IPS DF 6.9 (cell line): ENCODE results near the gene INSM1.

Experiments used
- DNase-seq: peaks from one replicate; pipeline ENCODE4 v3.0.0-alpha.2; 2013; ENCODE audit warnings: low read depth, low spot score
- H3K27ac ChIP-seq: one replicate; pipeline ENCODE4 v1.5.1; 2013; ENCODE audit warnings: low read length, control low read depth
- H3K27me3 ChIP-seq: 2 replicates; pipeline ENCODE4 v1.6.1; 2013; ENCODE audit warnings: mild to moderate bottlenecking, low read length; ENCODE audit not compliant: control insufficient read depth, insufficient read depth
- H3K36me3 ChIP-seq: 2 replicates; pipeline ENCODE4 v1.6.1; 2013; ENCODE audit warnings: low read length; ENCODE audit not compliant: control insufficient read depth, insufficient read depth
- H3K4me1 ChIP-seq: 2 replicates; pipeline ENCODE4 v1.6.1; 2013; ENCODE audit warnings: low read length; ENCODE audit not compliant: control insufficient read depth, insufficient read depth
- H3K4me3 ChIP-seq: 2 replicates; pipeline ENCODE4 v1.5.1; 2013; ENCODE audit warnings: mild to moderate bottlenecking, low read length
- H3K9me3 ChIP-seq: 2 replicates; pipeline ENCODE4 v1.6.1; 2013; ENCODE audit warnings: low read length, inconsistent platforms; ENCODE audit not compliant: control insufficient read depth, insufficient read depth
- WGBS: extraction: QIAGEN DNeasy Blood & Tissue Kit; methylation state at CpG from one replicate; pipeline ENCODE4 v1.1.7; 2013; ENCODE audit warnings: mixed read lengths, missing lambda C conversion rate; ENCODE audit not compliant: insufficient read length, insufficient coverage; 5-methylcytosine and 5-hydroxymethylcytosine counted together

INSM1 gene

DNA sequence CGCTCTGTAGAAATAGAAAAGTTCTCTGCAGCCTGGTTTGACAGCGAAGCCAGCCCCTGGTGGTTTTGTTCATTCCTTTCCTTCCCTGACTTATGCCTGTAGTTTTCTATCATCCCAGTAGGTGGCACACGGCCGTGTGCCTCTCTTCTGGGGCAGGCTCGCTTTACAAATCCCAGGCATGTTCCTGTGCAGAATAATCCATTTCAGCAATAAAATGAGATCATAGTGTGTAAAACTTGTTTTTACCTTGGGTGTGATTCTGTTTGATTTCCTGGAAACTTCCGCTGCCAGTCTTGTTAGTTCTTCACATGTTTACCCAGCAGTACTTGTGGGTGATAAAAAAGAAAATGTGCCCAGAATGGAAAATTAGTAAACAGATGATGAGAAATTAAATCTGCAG is 7.4 kb upstream of the INSM1 start:
- no peaks in the 10 kb centered on the region for H3K36me3 ChIP-seq
- H3K4me1 ChIP-seq: peaks cover 1% of the 10 kb centered on the region; the same call in 1 of the 2 replicates
- H3K27ac ChIP-seq: no peak overlapping the region
- no peak overlapping the region for H3K4me3 ChIP-seq
- H3K9me3 ChIP-seq: no peaks in the 10 kb centered on the region
- peaks cover 19% of the 10 kb centered on the region; the same call in 1 of the 2 replicates for H3K27me3 ChIP-seq
- WGBS: no CpG with 5 or more reads among the region's 6 CpGs
- no peak for DNase-seq

- H3K36me3 ChIP-seq: no peaks in the 10 kb centered on the region
- H3K27ac ChIP-seq: no peak overlapping the region
- no peaks in the 10 kb centered on the region for H3K9me3 ChIP-seq
- H3K27me3 ChIP-seq: peaks cover 22% of the 10 kb centered on the region; the same call in 1 of the 2 replicates
- peaks cover 1% of the 10 kb centered on the region; the same call in 1 of the 2 replicates for H3K4me1 ChIP-seq
- H3K4me3 ChIP-seq: peak overlapping the region; percentile 36; the same call in 1 of the 2 replicates
- no CpG with 5 or more reads among the region's 17 CpGs for WGBS
- no peak for DNase-seq
These were observed 5.0 kb upstream of the INSM1 start for GRCh38 chr20:20362774-20363433.

- Histone ChIP-seq H3K4me1 (peaks cover 1% of the 10 kb centered on the region; the same call in 1 of the 2 replicates), H3K9me3 (no peaks in the 10 kb centered on the region), H3K36me3 (no peaks in the 10 kb centered on the region), H3K27ac (no peak overlapping the region), H3K27me3 (peaks cover 22% of the 10 kb centered on the region; the same call in 1 of the 2 replicates), H3K4me3 (peak overlapping the region; percentile 36; the same call in 1 of the 2 replicates)
- WGBS: no CpG with 5 or more reads among the region's 15 CpGs
- no peak for DNase-seq
These were observed 4.5 kb upstream of the INSM1 start for GRCh38 chr20:20363434-20363798.

- Histone ChIP-seq H3K4me1 (peaks cover 1% of the 10 kb centered on the region; the same call in 1 of the 2 replicates), H3K4me3 (peak overlapping the region; percentile 36; the same call in 1 of the 2 replicates), H3K9me3 (no peaks in the 10 kb centered on the region), H3K36me3 (no peaks in the 10 kb centered on the region), H3K27ac (no peak overlapping the region), H3K27me3 (peaks cover 25% of the 10 kb centered on the region; the same call in 1 of the 2 replicates)
- DNase-seq: no peak
- WGBS: no CpG with 5 or more reads among the region's 70 CpGs
These were observed 3.9 kb upstream of the INSM1 start for GRCh38 chr20:20363799-20364592.

GRCh38 chr20:20364593-20365479 is 3.1 kb upstream of the INSM1 start:
- Histone ChIP-seq H3K36me3 (no peaks in the 10 kb centered on the region), H3K27me3 (peaks cover 27% of the 10 kb centered on the region; the same call in 1 of the 2 replicates), H3K9me3 (no peaks in the 10 kb centered on the region), H3K4me1 (peaks cover 1% of the 10 kb centered on the region; the same call in 1 of the 2 replicates), H3K27ac (no peak overlapping the region), H3K4me3 (peak overlapping the region; percentile 36; the same call in 1 of the 2 replicates)
- no peak for DNase-seq
- WGBS: no CpG with 5 or more reads among the region's 70 CpGs

GRCh38 chr20:20365480-20366161 is 2.3 kb upstream of the INSM1 start:
- Histone ChIP-seq H3K4me3 (peak overlapping the region; percentile 3; the same call in 1 of the 2 replicates), H3K27ac (no peak overlapping the region), H3K27me3 (peaks cover 32% of the 10 kb centered on the region; the same call in 1 of the 2 replicates), H3K9me3 (no peaks in the 10 kb centered on the region), H3K36me3 (no peaks in the 10 kb centered on the region), H3K4me1 (peaks cover 1% of the 10 kb centered on the region; the same call in 1 of the 2 replicates)
- no CpG with 5 or more reads among the region's 18 CpGs for WGBS
- DNase-seq: no peak

GRCh38 chr20:20366551-20366875 is 1.4 kb upstream of the INSM1 start:
- H3K4me3 ChIP-seq: peak overlapping the region; percentile 32; the same call in 1 of the 2 replicates
- WGBS: no CpG with 5 or more reads among the region's 19 CpGs
- H3K4me1 ChIP-seq: no peaks in the 10 kb centered on the region; the same call in 1 of the 2 replicates
- no peak overlapping the region for H3K27ac ChIP-seq
- DNase-seq: no peak
- H3K27me3 ChIP-seq: peaks cover 29% of the 10 kb centered on the region; the same call in 1 of the 2 replicates
- no peaks in the 10 kb centered on the region for H3K9me3 ChIP-seq
- no peaks in the 10 kb centered on the region for H3K36me3 ChIP-seq

DNA sequence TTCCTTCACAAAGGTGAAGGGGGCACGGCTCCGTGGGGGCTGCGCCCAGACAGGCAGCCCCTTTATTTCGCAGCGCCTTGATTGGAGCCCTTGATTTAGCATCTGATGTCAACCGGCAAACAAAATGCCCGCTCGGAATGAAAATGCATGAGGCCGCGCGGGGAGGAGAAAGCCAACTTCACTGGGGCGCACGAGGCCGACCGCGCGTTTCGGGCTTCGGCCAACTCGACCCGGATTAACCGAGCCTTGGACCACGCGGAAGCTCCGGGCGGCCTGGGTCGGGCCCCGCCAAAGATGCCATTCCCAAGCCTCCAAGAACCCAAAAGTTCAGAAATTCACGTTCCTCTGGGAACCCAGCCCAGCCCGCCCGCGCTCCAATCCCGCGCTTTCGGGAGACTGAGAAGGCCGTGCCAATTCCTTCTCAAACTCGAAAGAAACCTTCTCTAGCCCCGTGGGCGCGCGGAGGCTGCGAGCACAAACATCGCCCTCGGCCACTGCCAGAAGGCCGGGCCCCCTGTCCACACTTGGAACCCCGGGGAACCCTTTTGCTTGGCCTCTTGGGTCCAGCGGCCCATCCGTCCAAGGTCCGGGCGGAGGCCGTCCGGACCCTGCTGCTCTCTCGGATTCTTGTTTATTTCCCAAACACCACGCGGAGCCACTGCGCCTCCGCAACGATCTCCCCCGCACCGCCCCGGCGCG is 879 bp upstream of the INSM1 start:
- DNase-seq: no peak
- H3K27me3 ChIP-seq: peaks cover 27% of the 10 kb centered on the region; the same call in 1 of the 2 replicates

More for the DNA sequence above, 879 bp upstream of the INSM1 start:
- Histone ChIP-seq H3K9me3 (no peaks in the 10 kb centered on the region), H3K4me3 (peak overlapping the region; percentile 32; the same call in 1 of the 2 replicates), H3K4me1 (no peaks in the 10 kb centered on the region; the same call in 1 of the 2 replicates), H3K27ac (no peak overlapping the region), H3K36me3 (no peaks in the 10 kb centered on the region)
- WGBS: no CpG with 5 or more reads among the region's 63 CpGs
